Gastroesophageal sphincter (tissue), 3 donors: ENCODE results near the gene SLC25A1.

ENCODE experiments used
- CTCF ChIP-seq, 4 experiments: fragments of 200-600 bp in 2 of 4; fragments of 450-650 bp in 2 of 4; sonication (generic) in 1 of 4; IDR thresholded peaks; one replicate each; pipeline ENCODE4 v1.5.1; 2017 to 2019; ENCODE audit warnings: antibody characterized with exemption in 4 of 4, mild to moderate bottlenecking in 2 of 4, moderate library complexity in 2 of 4
- EP300 ChIP-seq: sonication (generic); formaldehyde crosslinking; IDR thresholded peaks from one replicate; pipeline ENCODE4 v1.6.1; 2017; ENCODE audit warnings: antibody characterized with exemption, mild to moderate bottlenecking
- POLR2A ChIP-seq, 2 donors: fragments of 450-650 bp; IDR thresholded peaks; one replicate each; pipeline ENCODE4 v1.6.1; 2017; ENCODE audit warnings: antibody characterized with exemption in 2 of 2, mild to moderate bottlenecking in 2 of 2, moderate library complexity in 1 of 2
- POLR2AphosphoS5 ChIP-seq: sonication (generic); formaldehyde crosslinking; IDR thresholded peaks from one replicate; pipeline ENCODE4 v1.6.1; 2017; ENCODE audit warnings: antibody characterized with exemption

DNA sequence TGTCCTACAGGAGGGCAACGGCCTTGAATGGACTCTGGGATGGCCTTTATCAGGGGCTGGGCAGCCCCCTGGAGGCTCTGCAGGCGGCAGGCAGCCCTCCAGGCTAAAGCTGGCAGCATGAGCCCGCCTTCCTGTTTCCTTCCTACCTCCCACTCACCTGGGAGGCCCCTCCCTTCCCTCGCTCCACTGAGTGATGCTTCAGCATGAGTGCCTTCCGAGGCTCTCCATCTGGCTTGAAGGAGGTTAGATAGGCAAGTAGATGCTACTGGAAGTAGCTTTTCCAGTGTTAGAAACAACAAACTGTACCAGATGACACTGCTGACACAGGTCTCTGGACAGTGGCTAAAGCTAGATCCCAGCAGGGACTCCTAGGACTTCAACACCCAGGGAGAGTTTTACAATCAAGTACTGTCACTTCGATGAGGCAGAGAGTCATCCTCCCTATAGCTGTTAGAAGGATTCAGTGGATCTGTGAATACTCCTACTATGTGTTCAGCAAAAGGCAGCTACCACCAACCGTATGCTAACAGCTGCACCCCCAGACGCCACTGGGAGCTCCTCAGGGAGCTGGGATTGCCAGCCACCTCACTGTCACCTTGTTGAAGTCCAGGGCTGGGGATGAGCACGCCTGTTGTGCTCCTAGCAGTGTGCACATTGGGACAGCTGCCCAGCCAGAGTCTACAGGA, 4.1 kb upstream of the SLC25A1 start:
- TF ChIP-seq CTCF (IDR thresholded peaks at IDR 0.05) (no peak), EP300 (no peak), POLR2A (IDR thresholded peaks at IDR 0.05) (no peak), POLR2AphosphoS5 (no peak)
